Measurements from ENCODE around the gene DNAH3. TPM values are rescaled to one million over a fixed set of nuclear protein-coding genes. Genes with fewer than 3 reads are reported as not detected.

The DNAH3 gene
- total and polyA plus RNA-seq, 2 of the 13 experiments (the other 11 are each of a cell fraction or from before 2014, with no cell fraction given) = 0.07 to 0.08 TPM

GRCh38 chr16:20900299-20901067, 250.2 kb downstream of the DNAH3 start, which contains the start of the genes DCUN1D3 and LYRM1 (continued):
- TF ChIP-seq, protein P1, sequence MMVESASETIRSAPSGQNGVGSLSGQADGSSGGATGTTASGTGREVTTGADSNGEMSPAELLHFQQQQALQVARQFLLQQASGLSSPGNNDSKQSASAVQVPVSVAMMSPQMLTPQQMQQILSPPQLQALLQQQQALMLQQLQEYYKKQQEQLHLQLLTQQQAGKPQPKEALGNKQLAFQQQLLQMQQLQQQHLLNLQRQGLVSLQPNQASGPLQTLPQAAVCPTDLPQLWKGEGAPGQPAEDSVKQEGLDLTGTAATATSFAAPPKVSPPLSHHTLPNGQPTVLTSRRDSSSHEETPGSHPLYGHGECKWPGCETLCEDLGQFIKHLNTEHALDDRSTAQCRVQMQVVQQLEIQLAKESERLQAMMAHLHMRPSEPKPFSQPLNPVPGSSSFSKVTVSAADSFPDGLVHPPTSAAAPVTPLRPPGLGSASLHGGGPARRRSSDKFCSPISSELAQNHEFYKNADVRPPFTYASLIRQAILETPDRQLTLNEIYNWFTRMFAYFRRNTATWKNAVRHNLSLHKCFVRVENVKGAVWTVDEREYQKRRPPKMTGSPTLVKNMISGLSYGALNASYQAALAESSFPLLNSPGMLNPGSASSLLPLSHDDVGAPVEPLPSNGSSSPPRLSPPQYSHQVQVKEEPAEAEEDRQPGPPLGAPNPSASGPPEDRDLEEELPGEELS (CRISPR knock-in tag; IDR thresholded peaks at IDR 0.05) = no peak
- TF ChIP-seq HNRNPK (IDR thresholded peaks at IDR 0.05; ENCODE audit: low read depth, low read length, poor library complexity, severe bottlenecking) = peak; percentile 94
- no peak; the same call in 1 of the 2 replicates for TF ChIP-seq ZNF670 (CRISPR knock-in tag; IDR thresholded peaks at IDR 0.05; ENCODE audit: borderline replicate concordance)
- TF ChIP-seq ZSCAN29 (CRISPR knock-in tag; conservative IDR thresholded peaks at IDR 0.05) = 0 out of 2 replicates have a peak, but pooled peaks have one; percentile 4
- peak; percentile 65; the same call in 1 of the 2 replicates for TF ChIP-seq ZFP41 (CRISPR knock-in tag; IDR thresholded peaks at IDR 0.05; ENCODE audit: borderline replicate concordance)
- TF ChIP-seq ZSCAN30 (CRISPR knock-in tag; IDR thresholded peaks at IDR 0.05) = no peak
- TF ChIP-seq RXRA (CRISPR knock-in tag; IDR thresholded peaks at IDR 0.05) = peak; percentile 75; the same call in 1 of the 2 replicates
- peak; percentile 64; the same call in 1 of the 2 replicates for TF ChIP-seq MEIS1 (CRISPR knock-in tag; IDR thresholded peaks at IDR 0.05; ENCODE audit: borderline replicate concordance)
- no peak for TF ChIP-seq MBNL3 (CRISPR knock-in tag; conservative IDR thresholded peaks at IDR 0.05)
- TF ChIP-seq, protein P2, sequence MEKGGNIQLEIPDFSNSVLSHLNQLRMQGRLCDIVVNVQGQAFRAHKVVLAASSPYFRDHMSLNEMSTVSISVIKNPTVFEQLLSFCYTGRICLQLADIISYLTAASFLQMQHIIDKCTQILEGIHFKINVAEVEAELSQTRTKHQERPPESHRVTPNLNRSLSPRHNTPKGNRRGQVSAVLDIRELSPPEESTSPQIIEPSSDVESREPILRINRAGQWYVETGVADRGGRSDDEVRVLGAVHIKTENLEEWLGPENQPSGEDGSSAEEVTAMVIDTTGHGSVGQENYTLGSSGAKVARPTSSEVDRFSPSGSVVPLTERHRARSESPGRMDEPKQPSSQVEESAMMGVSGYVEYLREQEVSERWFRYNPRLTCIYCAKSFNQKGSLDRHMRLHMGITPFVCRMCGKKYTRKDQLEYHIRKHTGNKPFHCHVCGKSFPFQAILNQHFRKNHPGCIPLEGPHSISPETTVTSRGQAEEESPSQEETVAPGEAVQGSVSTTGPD (CRISPR knock-in tag; IDR thresholded peaks at IDR 0.05) = peak; percentile 42
- peak; percentile 68 for TF ChIP-seq THAP11 (CRISPR knock-in tag; IDR thresholded peaks at IDR 0.05)
- TF ChIP-seq, protein P3, sequence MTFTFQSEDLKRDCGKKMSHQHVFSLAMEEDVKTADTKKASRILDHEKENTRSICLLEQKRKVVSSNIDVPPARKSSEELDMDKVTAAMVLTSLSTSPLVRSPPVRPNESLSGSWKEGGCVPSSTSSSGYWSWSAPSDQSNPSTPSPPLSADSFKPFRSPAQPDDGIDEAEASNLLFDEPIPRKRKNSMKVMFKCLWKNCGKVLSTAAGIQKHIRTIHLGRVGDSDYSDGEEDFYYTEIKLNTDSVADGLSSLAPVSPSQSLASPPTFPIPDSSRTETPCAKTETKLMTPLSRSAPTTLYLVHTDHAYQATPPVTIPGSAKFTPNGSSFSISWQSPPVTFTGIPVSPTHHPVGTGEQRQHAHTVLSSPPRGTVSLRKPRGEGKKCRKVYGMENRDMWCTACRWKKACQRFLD (CRISPR knock-in tag; IDR thresholded peaks at IDR 0.05; ENCODE audit: borderline replicate concordance) = peak; percentile 95
- TF ChIP-seq TCF12 (IDR thresholded peaks at IDR 0.05) = no peak
- peak; percentile 95; the same call in 1 of the 2 replicates for TF ChIP-seq TCF12 (CRISPR knock-in tag; IDR thresholded peaks at IDR 0.05)
- TF ChIP-seq NFRKB (IDR thresholded peaks at IDR 0.05) = no peak
- TF ChIP-seq ZNF280D (CRISPR knock-in tag; IDR thresholded peaks at IDR 0.05) = peak; percentile 76; the same call in 1 of the 2 replicates
- TF ChIP-seq ZNF382 (CRISPR knock-in tag; IDR thresholded peaks at IDR 0.05; ENCODE audit: borderline replicate concordance) = no peak
- TF ChIP-seq HDAC1 (CRISPR knock-in tag; IDR thresholded peaks at IDR 0.05) = peak; percentile 84
- TF ChIP-seq ZNF780A (CRISPR knock-in tag; IDR thresholded peaks at IDR 0.05) = 0 out of 2 replicates have a peak, but pooled peaks have one; percentile 81
- no peak for TF ChIP-seq ZNF75D (CRISPR knock-in tag; IDR thresholded peaks at IDR 0.05; ENCODE audit: borderline replicate concordance)

All from HepG2 (cell line).